Muscle of leg (tissue), 11 donors: ENCODE data around the gene ZNF18. TPM values are rescaled to one million over a fixed set of nuclear protein-coding genes. Genes with fewer than 3 reads are reported as not detected.
"Not testable (repeated sequence)": the region's sequence is repeated elsewhere in the genome, so short reads cannot be mapped to it uniquely, and the experiment has no call there.

Experiments used
- DNase-seq: peaks from one replicate; pipeline ENCODE4 v3.0.0; 2013
- H3K27ac ChIP-seq: one replicate; pipeline ENCODE4 v1.5.1; 2013; ENCODE audit warnings: mild to moderate bottlenecking, low read length, control low read depth
- H3K27me3 ChIP-seq: one replicate; pipeline ENCODE4 v1.6.1; 2013; ENCODE audit warnings: low read length; ENCODE audit not compliant: control insufficient read depth, insufficient read depth
- H3K36me3 ChIP-seq: one replicate; pipeline ENCODE4 v1.6.1; 2013; ENCODE audit warnings: low read length; ENCODE audit not compliant: control insufficient read depth, insufficient read depth
- H3K4me1 ChIP-seq: one replicate; pipeline ENCODE4 v1.6.1; 2013; ENCODE audit warnings: low read length; ENCODE audit not compliant: control insufficient read depth, insufficient read depth
- H3K4me3 ChIP-seq: one replicate; pipeline ENCODE4 v1.5.1; 2013; ENCODE audit warnings: low read length, control low read depth
- H3K9me3 ChIP-seq: replicated peaks from 2 replicates; pipeline ENCODE4 v1.6.1; 2013; ENCODE audit warnings: low read depth, low read length; ENCODE audit not compliant: control insufficient read depth
- WGBS: methylation state at CpG from one replicate; pipeline ENCODE4 v1.1.5; 2013; ENCODE audit warnings: missing lambda C conversion rate; ENCODE audit not compliant: insufficient coverage; 5-methylcytosine and 5-hydroxymethylcytosine counted together
- polyA plus RNA-seq, 8 donors: library from polyadenylated mRNA; unstranded; fragments of 120-200 nt; gene quantifications; one replicate each; pipeline versions ENCODE4 v1.2.1 to v1.2.3, GENCODE V29; 2013; ENCODE audit warnings: inconsistent platforms in 1 of 8, low replicate concordance in 1 of 8; ENCODE audit not compliant: insufficient read length in 8 of 8, insufficient read depth in 1 of 8
- total RNA-seq: library from RNA; stranded (reverse); fragments of 120-200 nt; gene quantifications from one replicate; pipeline ENCODE4 v1.2.4, GENCODE V29; 2013

ZNF18 gene
- total and polyA plus RNA-seq, 9 donors = 5.7 to 9.8 (median 7.1) TPM

GRCh38 chr17:11990363-11990983 is 6.8 kb downstream of the ZNF18 start:
- no peaks in the 10 kb centered on the region for H3K27me3 ChIP-seq
- DNase-seq = no peak
- H3K27ac ChIP-seq = no peak overlapping the region
- H3K36me3 ChIP-seq = peaks cover 29% of the 10 kb centered on the region
- no peaks in the 10 kb centered on the region for H3K9me3 ChIP-seq
- no peak overlapping the region for H3K4me3 ChIP-seq
- 90% methylated on average over 6 of the region's 7 CpGs for WGBS
- no peaks in the 10 kb centered on the region for H3K4me1 ChIP-seq

- peak; percentile 69 for DNase-seq
Observed at GRCh38 chr17:11986942-11987329, 10.3 kb downstream of the ZNF18 start.

GRCh38 chr17:11986179-11986941 is 10.9 kb downstream of the ZNF18 start:
- Histone ChIP-seq H3K4me3 (no peak overlapping the region), H3K27me3 (no peaks in the 10 kb centered on the region), H3K36me3 (peaks cover 32% of the 10 kb centered on the region), H3K9me3 (no peaks in the 10 kb centered on the region), H3K27ac (no peak overlapping the region), H3K4me1 (no peaks in the 10 kb centered on the region)
- DNase-seq = peak; percentile 33
- no CpG with 5 or more reads among the region's 4 CpGs for WGBS

More at GRCh38 chr17:11986942-11987329, 10.3 kb downstream of the ZNF18 start:
- no peak overlapping the region for H3K4me3 ChIP-seq
- peaks cover 33% of the 10 kb centered on the region for H3K36me3 ChIP-seq
- WGBS = no CpG with 5 or more reads among the region's 5 CpGs
- H3K27me3 ChIP-seq = no peaks in the 10 kb centered on the region
- H3K27ac ChIP-seq = no peak overlapping the region
- H3K9me3 ChIP-seq = no peaks in the 10 kb centered on the region
- H3K4me1 ChIP-seq = no peaks in the 10 kb centered on the region

GRCh38 chr17:11981862-11982261 is 15.4 kb downstream of the ZNF18 start:
- H3K9me3 ChIP-seq = no peaks in the 10 kb centered on the region
- no peak overlapping the region for H3K27ac ChIP-seq
- H3K4me1 ChIP-seq = no peaks in the 10 kb centered on the region
- H3K36me3 ChIP-seq = peaks cover 32% of the 10 kb centered on the region
- no peak overlapping the region for H3K4me3 ChIP-seq
- no peak for DNase-seq
- no peaks in the 10 kb centered on the region for H3K27me3 ChIP-seq
- WGBS = no CpG with 5 or more reads among the region's 4 CpGs

GRCh38 chr17:11980813-11981212 is 16.5 kb downstream of the ZNF18 start:
- no peaks in the 10 kb centered on the region for H3K4me1 ChIP-seq
- no peaks in the 10 kb centered on the region for H3K27me3 ChIP-seq
- no peak for DNase-seq
- WGBS = 33% methylated on average over 2 of the region's 2 CpGs
- H3K9me3 ChIP-seq = no peaks in the 10 kb centered on the region
- no peak overlapping the region for H3K4me3 ChIP-seq
- no peak overlapping the region for H3K27ac ChIP-seq
- peaks cover 32% of the 10 kb centered on the region for H3K36me3 ChIP-seq

- WGBS = no CpG with 5 or more reads among the region's 3 CpGs
- no peaks in the 10 kb centered on the region for H3K27me3 ChIP-seq
- DNase-seq = no peak
- H3K27ac ChIP-seq = no peak overlapping the region
- H3K4me3 ChIP-seq = no peak overlapping the region
- H3K4me1 ChIP-seq = no peaks in the 10 kb centered on the region
- peaks cover 32% of the 10 kb centered on the region for H3K36me3 ChIP-seq
- H3K9me3 ChIP-seq = no peaks in the 10 kb centered on the region
Observed at GRCh38 chr17:11979795-11980194, 17.5 kb downstream of the ZNF18 start.

- not testable (repeated sequence) for H3K4me1 ChIP-seq, H3K36me3 ChIP-seq, H3K27ac ChIP-seq, H3K9me3 ChIP-seq, DNase-seq, H3K27me3 ChIP-seq, H3K4me3 ChIP-seq
- 99% methylated on average over 16 of the region's 19 CpGs for WGBS
Observed at GRCh38 chr17:11972741-11973140, 24.5 kb downstream of the ZNF18 start.

GRCh38 chr17:11969565-11969964 is 27.7 kb downstream of the ZNF18 start:
- DNase-seq = no peak
- H3K27ac ChIP-seq = no peak overlapping the region
- no peaks in the 10 kb centered on the region for H3K36me3 ChIP-seq
- WGBS = 90% methylated on average over 1 of the region's 2 CpGs
- no peaks in the 10 kb centered on the region for H3K27me3 ChIP-seq
- peaks cover 11% of the 10 kb centered on the region for H3K9me3 ChIP-seq
- no peaks in the 10 kb centered on the region for H3K4me1 ChIP-seq
- no peak overlapping the region for H3K4me3 ChIP-seq

- Histone ChIP-seq H3K4me3 (no peak overlapping the region), H3K27ac (no peak overlapping the region), H3K9me3 (peaks cover 18% of the 10 kb centered on the region), H3K4me1 (no peaks in the 10 kb centered on the region), H3K36me3 (no peaks in the 10 kb centered on the region), H3K27me3 (no peaks in the 10 kb centered on the region)
- no peak for DNase-seq
Observed at GRCh38 chr17:11954936-11955335, 42.3 kb downstream of the ZNF18 start.

- no peak overlapping the region for H3K27ac ChIP-seq
- peaks cover 2% of the 10 kb centered on the region for H3K4me1 ChIP-seq
- no peak for DNase-seq
- H3K9me3 ChIP-seq = peaks cover 18% of the 10 kb centered on the region
- H3K36me3 ChIP-seq = no peaks in the 10 kb centered on the region
- H3K4me3 ChIP-seq = no peak overlapping the region
- H3K27me3 ChIP-seq = no peaks in the 10 kb centered on the region
- WGBS = no CpG with 5 or more reads among the region's 1 CpG
Observed at GRCh38 chr17:11953924-11954323, 43.4 kb downstream of the ZNF18 start.
